NAMALWA (cell line): ENCODE data around the gene EXOC3L2.
"Not testable (repeated sequence)": the region's sequence is repeated elsewhere in the genome, so short reads cannot be mapped to it uniquely, and the experiment has no call there.

Experiments
- DNase-seq: peaks from one replicate; pipeline ENCODE4 v3.0.0-alpha.2; 2015; ENCODE audit warnings: low spot score

The EXOC3L2 gene

GRCh38 chr19:45255611-45256157 is 10.5 kb upstream of the EXOC3L2 start:
- no peak for DNase-seq

DNA sequence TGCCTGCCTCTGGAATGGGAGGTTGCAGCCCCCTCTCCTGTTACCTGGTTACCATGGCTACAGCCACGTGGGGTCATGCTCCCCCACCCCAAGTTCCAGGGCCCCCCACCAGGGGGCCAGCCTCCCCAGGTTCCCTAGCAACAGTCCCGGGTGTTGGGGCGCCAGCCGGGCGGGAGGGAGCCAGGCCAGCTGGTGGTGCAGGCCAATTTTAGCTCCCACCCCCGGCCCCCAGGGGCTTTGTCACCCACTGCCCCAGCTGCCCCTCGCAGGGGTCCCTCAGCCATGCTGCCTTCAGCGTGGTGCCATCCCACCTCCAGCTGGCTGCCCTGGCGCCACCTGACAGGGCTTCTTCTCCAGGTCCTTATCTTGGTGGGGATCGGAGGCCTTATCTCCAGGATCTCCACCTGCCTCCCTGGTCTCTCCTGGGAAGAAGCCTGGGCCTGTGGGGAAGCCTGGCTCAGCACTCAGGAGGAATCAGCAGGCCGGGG is 8.9 kb upstream of the EXOC3L2 start:
- DNase-seq: peak; percentile 51

- no peak for DNase-seq
Measured at GRCh38 chr19:45253396-45254027, 8.3 kb upstream of the EXOC3L2 start.

GRCh38 chr19:45251452-45252354 is 6.5 kb upstream of the EXOC3L2 start:
- DNase-seq: peak; percentile 25

DNA sequence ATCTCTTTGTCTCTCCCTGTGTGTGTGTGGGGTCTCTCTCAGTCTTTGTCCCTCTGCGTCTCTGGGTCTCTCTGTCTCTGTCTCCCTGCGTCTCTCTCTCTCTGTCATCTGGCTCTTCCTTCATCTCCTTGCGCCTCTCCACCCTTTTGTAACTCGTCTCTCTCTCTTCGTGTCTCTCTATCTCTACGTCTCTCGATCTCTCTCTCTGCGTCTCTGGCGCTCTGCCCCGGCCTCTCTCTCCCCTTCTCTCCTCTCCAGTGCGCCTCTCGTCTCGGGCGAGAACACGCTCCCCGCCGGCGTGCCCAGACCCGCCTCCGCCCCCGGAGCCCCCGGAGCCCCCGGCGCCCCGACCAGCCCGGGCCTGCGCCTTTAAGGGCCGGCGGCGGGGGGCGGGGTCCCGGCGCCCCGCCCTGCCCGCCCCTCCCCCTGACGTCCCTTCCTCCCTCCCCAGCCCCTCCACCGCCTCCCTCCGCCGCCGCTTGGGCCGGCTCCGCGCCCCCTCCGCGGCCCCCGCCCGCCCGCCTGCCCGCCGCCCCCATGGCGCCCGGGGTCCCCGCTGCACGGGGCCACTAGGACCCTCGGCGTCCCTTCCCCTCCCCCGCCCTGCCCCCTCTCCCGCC is 5.7 kb upstream of the EXOC3L2 start, which contains the start of gene MARK4:
Gene MARK4 (plus strand): TSS at position 440 of the 620 bp plus-strand sequence. CDS start 318 bp downstream, outside the sequence.
- peak; percentile 71 for DNase-seq

DNA sequence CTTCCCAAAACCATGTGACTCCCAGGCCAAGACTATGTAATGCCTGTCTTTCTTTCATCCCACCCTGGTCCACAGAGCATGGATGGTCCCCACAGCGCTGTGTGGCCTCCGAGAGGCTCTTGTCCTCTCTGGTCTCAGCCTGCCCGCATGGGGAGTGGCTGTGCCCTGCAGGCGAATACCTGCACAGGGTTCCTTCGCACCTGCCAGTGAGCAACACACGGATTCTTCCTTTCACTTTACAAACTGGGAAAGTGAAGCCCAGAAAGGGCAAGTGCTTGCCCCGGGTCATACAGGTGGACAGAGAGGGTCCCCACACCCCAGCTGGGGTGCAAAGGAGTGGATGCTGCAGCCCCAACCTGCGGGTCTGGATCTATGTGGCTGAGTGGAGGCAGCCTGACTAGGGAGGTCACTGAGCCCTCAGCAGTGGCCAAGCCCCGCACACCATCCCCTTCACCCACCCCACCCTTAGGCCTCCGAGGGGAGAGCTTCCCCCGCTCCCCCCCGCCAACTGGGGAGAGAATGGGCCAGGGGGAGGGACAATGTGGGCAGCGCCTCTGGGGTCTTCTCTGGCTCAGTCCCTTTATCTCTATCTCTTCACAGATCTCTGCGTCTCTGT is 5.1 kb upstream of the EXOC3L2 start:
- no peak for DNase-seq

DNA sequence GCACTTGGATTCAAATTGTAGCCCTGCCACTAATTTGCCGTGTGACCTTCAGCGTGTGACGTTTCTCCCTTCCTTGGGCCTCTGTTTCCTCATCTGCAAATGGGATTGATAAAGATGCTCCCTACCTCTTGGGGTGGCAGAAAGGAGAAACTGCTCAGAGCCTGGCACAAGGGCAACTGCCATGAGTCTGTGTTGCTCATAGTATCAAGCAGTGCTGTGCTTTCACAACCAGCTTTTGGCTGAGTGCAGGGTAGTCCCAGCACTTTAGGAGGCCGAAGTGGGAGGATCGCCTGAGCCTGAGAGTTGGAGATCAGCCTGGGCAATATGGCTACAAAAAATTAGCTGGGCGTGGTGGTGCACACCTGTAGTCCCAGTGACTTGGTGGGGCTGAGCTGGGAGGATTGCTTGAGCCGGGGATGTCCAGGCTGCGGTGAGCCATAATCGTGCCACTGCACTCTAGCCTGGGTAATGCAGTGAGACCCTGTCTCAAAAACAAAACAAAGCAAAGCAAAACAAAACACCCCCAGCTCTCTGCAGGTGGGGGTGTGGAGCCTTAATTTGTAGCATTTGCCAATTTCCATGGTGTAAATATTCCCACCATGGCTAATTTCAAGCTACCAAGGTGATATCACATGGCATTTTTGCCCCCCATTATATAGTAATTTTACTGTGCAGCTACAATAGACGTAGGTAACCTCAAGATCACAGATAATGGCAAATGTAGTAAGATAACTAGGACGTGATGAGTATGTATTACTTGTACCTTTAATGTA is 4.2 kb upstream of the EXOC3L2 start:
- peak; percentile 21 for DNase-seq

- DNase-seq: no peak
Measured at GRCh38 chr19:45247136-45247535, 1.9 kb upstream of the EXOC3L2 start.

DNA sequence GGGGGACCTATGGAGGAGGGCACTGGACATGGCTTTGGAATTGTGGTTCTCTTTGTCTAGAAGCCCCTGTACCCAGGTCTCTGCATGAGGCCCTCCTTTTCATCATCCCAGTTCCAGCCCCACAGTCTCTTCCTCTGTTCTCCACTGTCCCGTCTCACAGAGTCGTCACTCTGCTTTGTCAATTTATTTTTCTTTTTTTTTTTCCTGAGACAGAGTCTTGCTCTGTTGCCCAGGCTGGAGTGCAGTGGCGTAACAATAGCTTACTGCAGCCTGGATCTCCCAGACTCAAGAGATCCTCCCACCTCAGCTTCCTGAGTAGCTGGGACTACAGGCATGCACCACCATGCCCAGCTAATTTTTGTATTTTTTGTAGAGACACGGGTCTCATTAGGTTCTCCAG is 619 bp upstream of the EXOC3L2 start:
- no peak for DNase-seq

DNA sequence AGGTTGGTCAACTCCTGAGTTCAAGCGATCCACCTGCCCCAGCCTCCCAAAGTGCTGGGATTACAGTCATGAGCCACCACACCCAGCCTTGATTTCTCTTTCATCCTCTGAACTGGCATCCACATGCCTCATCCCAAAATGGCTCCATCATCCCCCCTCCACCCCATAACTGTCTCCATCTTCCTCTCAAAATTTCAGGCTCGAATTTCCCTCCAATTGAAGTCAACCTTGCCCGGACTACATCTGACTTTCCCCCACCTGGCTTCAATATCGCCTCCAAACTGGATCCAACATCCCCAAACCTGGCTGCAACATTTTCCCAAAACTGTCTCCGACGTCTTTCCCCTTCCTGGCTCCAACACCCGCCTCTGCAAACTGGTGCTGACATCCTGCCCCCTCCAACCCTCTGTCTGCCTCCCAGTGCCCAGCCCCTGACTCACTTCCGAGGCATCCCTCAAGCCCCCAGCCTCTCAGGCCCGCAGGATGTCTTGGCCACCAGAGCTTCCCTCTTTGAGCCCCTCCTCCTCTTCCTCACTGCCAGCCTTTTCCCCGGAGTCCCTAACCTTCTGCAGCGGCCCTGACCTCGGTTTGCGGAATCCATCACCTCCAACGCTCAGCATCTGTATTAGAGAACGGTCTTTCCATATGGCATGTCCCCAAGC is 943 bp downstream of the EXOC3L2 start:
- no peak for DNase-seq

GRCh38 chr19:45243144-45243732 is 2.0 kb downstream of the EXOC3L2 start:
- DNase-seq: no peak

- no peak for DNase-seq
Measured at GRCh38 chr19:45238556-45238955, 6.7 kb downstream of the EXOC3L2 start.

DNA sequence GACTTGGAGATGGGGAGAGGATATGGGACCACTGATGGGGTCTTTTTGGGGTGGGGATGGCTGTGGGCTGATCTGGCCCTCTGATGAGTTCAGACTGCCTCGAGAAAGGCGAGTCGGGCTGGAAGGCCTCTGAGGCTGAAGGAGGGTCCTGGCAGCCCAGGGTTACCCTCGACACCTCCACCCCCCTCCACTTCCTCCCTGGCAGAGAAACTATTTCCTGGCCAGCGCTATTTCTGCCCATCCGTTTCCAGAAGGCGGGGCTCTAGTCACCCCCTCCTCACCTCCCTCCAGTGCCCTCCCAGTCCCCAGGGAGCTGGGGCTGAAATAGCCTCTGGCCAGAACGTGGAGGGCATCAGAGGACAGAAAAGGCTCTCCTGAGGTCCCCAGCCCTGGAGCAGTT is 9.7 kb downstream of the EXOC3L2 start:
- DNase-seq: no peak

GRCh38 chr19:45234089-45234869 is 10.9 kb downstream of the EXOC3L2 start:
- no peak for DNase-seq

- no peak for DNase-seq
Measured at GRCh38 chr19:45231891-45232290, 13.3 kb downstream of the EXOC3L2 start.

- DNase-seq: not testable (repeated sequence)
Measured at GRCh38 chr19:45229056-45229455, 16.2 kb downstream of the EXOC3L2 start.

DNA sequence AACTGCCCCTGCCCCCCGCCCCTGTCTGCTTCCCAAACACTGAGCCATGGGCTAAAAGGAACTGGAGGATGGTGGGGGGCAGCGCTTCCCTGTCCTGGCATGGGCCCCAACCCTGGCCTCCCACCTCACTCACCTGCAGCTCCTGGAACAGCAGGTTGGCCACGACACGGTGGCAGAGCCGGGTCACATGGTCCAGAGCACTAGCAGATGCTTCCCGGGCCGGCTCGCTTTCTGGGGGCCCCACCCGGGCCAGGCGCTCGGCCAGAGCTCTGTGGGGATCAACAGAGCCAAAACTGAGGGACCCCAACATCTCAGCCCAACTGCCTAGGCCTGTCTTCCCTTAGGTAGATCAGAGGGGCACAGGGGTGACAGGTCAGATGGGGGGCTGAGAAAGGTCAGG is 20.6 kb downstream of the EXOC3L2 start:
- no peak for DNase-seq

- DNase-seq: no peak
Measured at GRCh38 chr19:45223879-45224278, 21.3 kb downstream of the EXOC3L2 start.

DNA sequence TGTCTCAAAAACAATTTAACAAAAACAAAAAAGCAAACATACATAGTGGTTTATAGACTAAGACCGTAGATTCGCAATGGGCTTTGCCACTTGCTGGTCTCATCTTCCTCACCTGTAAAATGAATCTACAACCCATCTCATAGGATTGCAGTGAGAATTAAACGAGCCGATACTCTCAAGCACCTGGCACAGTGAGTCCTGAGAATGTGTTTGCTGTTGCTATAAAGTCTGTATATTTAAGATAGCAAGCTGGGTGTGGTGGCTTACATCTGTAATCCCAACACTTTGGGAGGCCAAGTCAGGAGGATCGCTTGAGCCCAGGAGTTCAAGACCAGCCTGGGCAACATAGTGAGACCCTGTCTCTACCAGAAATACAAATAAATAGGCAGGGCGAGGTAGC is 22.5 kb downstream of the EXOC3L2 start:
- no peak for DNase-seq
